Psoas muscle (tissue), 8 donors: ENCODE data around the gene NFASC. TPM values are rescaled to one million over a fixed set of nuclear protein-coding genes. Genes with fewer than 3 reads are reported as not detected.

ENCODE experiments used
- ATAC-seq, 4 donors: fragments of 200-7000 bp; cut with Tn5 transposase; one replicate each; pipeline ENCODE4 v1.9.1; 2020; ENCODE audit warnings: moderate library complexity in 3 of 4, mild to moderate bottlenecking in 2 of 4
- DNase-seq, 2 donors: peaks; one replicate each; pipeline ENCODE4 v3.0.0-alpha.2; 2020
- H3K27ac ChIP-seq: fragments of 200-600 bp; one replicate; pipeline ENCODE4 v1.8.0; 2022
- H3K27me3 ChIP-seq, 3 donors: fragments of 200-600 bp in 1 of 3; one replicate each; pipeline versions ENCODE4 v1.6.1 to v1.8.0; 2013 to 2022; ENCODE audit warnings: low read length in 2 of 3, mild to moderate bottlenecking in 2 of 3, moderate library complexity in 1 of 3; ENCODE audit not compliant: insufficient read depth in 3 of 3
- H3K36me3 ChIP-seq, 2 donors: fragments of 200-600 bp in 1 of 2; one replicate each; pipeline versions ENCODE4 v1.6.1 to v1.8.0; 2013 to 2022; ENCODE audit warnings: low read depth in 1 of 2, mild to moderate bottlenecking in 1 of 2, moderate library complexity in 1 of 2; ENCODE audit not compliant: insufficient read depth in 1 of 2
- H3K4me1 ChIP-seq: fragments of 200-600 bp; one replicate; pipeline ENCODE4 v1.8.0; 2022
- H3K4me3 ChIP-seq: fragments of 200-600 bp; one replicate; pipeline ENCODE4 v1.8.0; 2022; ENCODE audit warnings: mild to moderate bottlenecking
- H3K9me3 ChIP-seq: fragments of 200-600 bp; one replicate; pipeline ENCODE4 v1.8.0; 2022
- CTCF ChIP-seq: fragments of 200-600 bp; IDR thresholded peaks from one replicate; pipeline ENCODE4 v1.8.0; 2022; ENCODE audit warnings: antibody characterized with exemption
- WGBS, 3 donors: extraction: QIAGEN DNeasy Blood & Tissue Kit; methylation state at CpG; one replicate each; pipeline versions ENCODE4 v1.1.6 to v1.1.7; 2013; 5-methylcytosine and 5-hydroxymethylcytosine counted together
- intact Hi-C, 2 donors: fragments of 100-400 bp; cut with DNase I; formaldehyde crosslinking; loops; one replicate each; pipeline versions ENCODE4 v1.11.0 to v1.14.2; 2022
- polyA plus RNA-seq, 3 donors: library from polyadenylated mRNA; stranded (reverse); fragments of 200-250 nt; gene quantifications; one replicate each; pipeline ENCODE4 v1.2.3, GENCODE V29; 2013
- total RNA-seq, 4 donors: library from RNA; stranded (reverse); fragmentation: NEBNext Ultra II Directional in 2 of 4; extraction: Animal tissue kit (Norgen Biotek cat#: 25700) in 2 of 4; gene quantifications; one replicate each; pipeline versions ENCODE4 v1.2.1 to v1.2.4, GENCODE V29; 2021 to 2023
- donor health status: healthy with polysubstance abuse.
- donor health status: DM: no; HTN: no; CAD: no; lungs with moderate emphysema.
- donor health status: Bipolar disorder and iron deficiency.
- donor health status: healthy.
- donor health status: DM: yes; HTN: yes; CAD: no.
- donor health status: DM: no; HTN: no; CAD: no.
- donor health status: DM: no; HTN: no; CAD: no.
- donor health status: DM: yes; HTN: yes; CAD: no.

Gene NFASC
- total and polyA plus RNA-seq, 7 donors = 0.46 to 7.5 (median 0.90) TPM

GRCh38 chr1:204930155-204930523 is 59.5 kb downstream of the NFASC start:
- Histone ChIP-seq H3K4me1 (no peaks in the 10 kb centered on the region), H3K27ac (no peak overlapping the region), H3K4me3 (no peak overlapping the region), H3K27me3 (peaks cover 0 to 3% (median 0%) of the 10 kb centered on the region in 3 donors), H3K9me3 (no peaks in the 10 kb centered on the region), H3K36me3 (no peaks in the 10 kb centered on the region)
- intact Hi-C loops = no loop called here
- no peak for TF ChIP-seq CTCF
- ATAC-seq = no peak
- no peak for DNase-seq
- 80 to 92% (median 87%) methylated on average over 3 of the region's 3 CpGs for WGBS, 3 donors

GRCh38 chr1:204931313-204931712 is 60.7 kb downstream of the NFASC start:
- DNase-seq (no peak), ATAC-seq (no peak)
- peaks cover 0 to 3% (median 0%) of the 10 kb centered on the region in 3 donors for H3K27me3 ChIP-seq
- H3K4me3 ChIP-seq = no peak overlapping the region
- no peak overlapping the region for H3K27ac ChIP-seq
- TF ChIP-seq CTCF = no peak
- H3K36me3 ChIP-seq = no peaks in the 10 kb centered on the region
- intact Hi-C loops = no loop called here
- H3K9me3 ChIP-seq = no peaks in the 10 kb centered on the region
- WGBS, 3 donors = 66 to 87% (median 78%) methylated on average over 1 of the region's 1 CpG
- no peaks in the 10 kb centered on the region for H3K4me1 ChIP-seq

GRCh38 chr1:204931768-204932572 is 61.3 kb downstream of the NFASC start:
- no peak for TF ChIP-seq CTCF
- Histone ChIP-seq H3K9me3 (no peaks in the 10 kb centered on the region), H3K27me3 (peaks cover 0 to 5% (median under 1%) of the 10 kb centered on the region in 3 donors), H3K36me3 (no peaks in the 10 kb centered on the region), H3K27ac (no peak overlapping the region), H3K4me1 (no peaks in the 10 kb centered on the region), H3K4me3 (no peak overlapping the region)
- intact Hi-C loops = no loop called here
- 90 to 94% (median 92%) methylated on average over 7 of the region's 7 CpGs for WGBS, 3 donors
- DNase-seq (no peak), ATAC-seq (no peak)

- no peaks in the 10 kb centered on the region for H3K9me3 ChIP-seq
- DNase-seq (no peak), ATAC-seq (no peak)
- no peak for TF ChIP-seq CTCF
- intact Hi-C loops = no loop called here
- H3K4me1 ChIP-seq = no peaks in the 10 kb centered on the region
- H3K27ac ChIP-seq = no peak overlapping the region
- peaks cover 0 to 6% (median 5%) of the 10 kb centered on the region in 3 donors for H3K27me3 ChIP-seq
- H3K36me3 ChIP-seq = no peaks in the 10 kb centered on the region
- H3K4me3 ChIP-seq = no peak overlapping the region
- 84% methylated on average over 7 of the region's 7 CpGs for WGBS, 3 donors
Measured at GRCh38 chr1:204932573-204932909, 61.9 kb downstream of the NFASC start.

- TF ChIP-seq CTCF = no peak
- Histone ChIP-seq H3K27me3 (peaks cover 0 to 6% (median 2%) of the 10 kb centered on the region in 3 donors), H3K4me1 (no peaks in the 10 kb centered on the region), H3K36me3 (no peaks in the 10 kb centered on the region), H3K9me3 (no peaks in the 10 kb centered on the region), H3K4me3 (no peak overlapping the region), H3K27ac (no peak overlapping the region)
- ATAC-seq (no peak), DNase-seq (no peak)
- 77 to 86% (median 84%) methylated on average over 3 of the region's 3 CpGs for WGBS, 3 donors
- intact Hi-C loops = no loop called here
Measured at GRCh38 chr1:204935155-204935554, 64.5 kb downstream of the NFASC start.
